Gastrocnemius medialis (tissue), 4 donors: Measurements from ENCODE around the gene EPHA1.

Experiments
- CTCF ChIP-seq, 5 experiments: fragments of 450-650 bp in 3 of 5; fragments of 200-600 bp in 2 of 5; sonication (generic) in 2 of 5; IDR thresholded peaks in 4 of 5; conservative IDR thresholded peaks in 1 of 5; 1 replicate in 4 of 5; 2 replicates in 1 of 5; pipeline ENCODE4 v1.5.1; 2016 to 2019; ENCODE audit warnings: antibody characterized with exemption in 5 of 5, mild to moderate bottlenecking in 3 of 5, moderate library complexity in 3 of 5
- POLR2A ChIP-seq, 2 donors: fragments of 450-650 bp; IDR thresholded peaks; one replicate each; pipeline ENCODE4 v1.6.1; 2017; ENCODE audit warnings: antibody characterized with exemption in 2 of 2, mild to moderate bottlenecking in 2 of 2, moderate library complexity in 2 of 2

GRCh38 chr7:143399151-143399550, 9.5 kb downstream of the EPHA1 start:
- no peak for TF ChIP-seq CTCF (IDR thresholded peaks at IDR 0.05 in 4 of 5, conservative IDR thresholded peaks at IDR 0.05 in 1 of 5)
- TF ChIP-seq POLR2A (IDR thresholded peaks at IDR 0.05): no peak
